HG03439 (cell line): ENCODE data around the gene OR2T29.
A peak's percentile ranks its signal among the peaks of the same experiment; 100 is the strongest.
"Not testable (repeated sequence)": the region's sequence is repeated elsewhere in the genome, so short reads cannot be mapped to it uniquely, and the experiment has no call there.

Source experiments
- ATAC-seq: cut with Tn5 transposase; IDR thresholded peaks from one replicate; pipeline ENCODE4 v1.9.1; 2021; ENCODE audit warnings: mild to moderate bottlenecking, moderate library complexity; ENCODE audit not compliant: unreplicated experiment

Gene OR2T29, protein sequence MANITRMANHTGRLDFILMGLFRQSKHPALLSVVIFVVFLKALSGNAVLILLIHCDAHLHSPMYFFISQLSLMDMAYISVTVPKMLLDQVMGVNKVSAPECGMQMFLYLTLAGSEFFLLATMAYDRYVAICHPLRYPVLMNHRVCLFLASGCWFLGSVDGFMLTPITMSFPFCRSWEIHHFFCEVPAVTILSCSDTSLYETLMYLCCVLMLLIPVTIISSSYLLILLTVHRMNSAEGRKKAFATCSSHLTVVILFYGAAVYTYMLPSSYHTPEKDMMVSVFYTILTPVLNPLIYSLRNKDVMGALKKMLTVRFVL

DNA sequence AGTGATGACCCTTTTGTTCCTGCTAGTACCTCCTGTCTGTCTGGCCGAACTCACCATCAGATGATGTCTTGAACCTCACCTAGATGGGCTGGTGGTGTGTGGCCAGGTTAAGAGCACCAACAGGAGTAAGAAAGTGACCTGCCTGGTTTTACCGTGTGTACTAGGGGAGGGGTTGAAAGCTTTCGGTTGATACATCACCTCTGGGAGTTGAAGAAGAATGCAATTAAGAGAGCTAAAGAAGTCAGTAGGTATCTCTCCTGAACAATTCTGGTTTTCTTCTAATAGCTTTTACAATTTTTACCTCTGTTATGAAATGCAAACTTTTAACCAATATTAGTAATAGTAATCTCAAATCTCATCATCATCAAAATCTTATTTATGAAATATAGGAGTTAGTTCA, at the start of gene OR2T29:
Gene OR2T29, minus strand, starts transcription at position 101 of the 400 bp plus-strand sequence. CDS start 3,281 bp downstream, outside the sequence.
- not testable (repeated sequence) for ATAC-seq

DNA sequence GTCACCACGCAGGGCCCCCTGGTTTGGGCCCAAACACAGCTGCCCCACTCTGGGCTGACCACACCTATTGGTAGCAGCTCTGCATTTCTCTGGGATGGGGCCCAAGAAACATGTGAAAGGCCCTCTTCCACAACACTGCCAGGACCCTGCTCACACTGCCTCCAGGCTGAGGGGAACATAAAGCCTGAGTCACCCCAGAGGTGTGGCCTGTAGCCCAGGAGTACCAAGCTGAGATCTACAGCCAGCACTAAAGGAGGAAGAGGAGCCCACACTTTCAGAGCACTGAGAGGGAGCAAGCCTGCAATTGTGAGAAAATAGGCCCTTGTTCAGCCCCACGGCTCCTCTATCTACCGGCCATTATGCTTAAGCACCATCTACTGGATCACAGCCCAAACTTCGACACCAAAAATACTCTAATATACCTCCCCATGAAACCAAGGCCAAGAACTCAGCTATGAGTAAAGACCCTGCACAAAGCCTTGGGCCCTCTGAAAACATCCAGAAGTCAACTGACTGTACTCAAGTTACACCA, 49.4 kb upstream of the OR2T29 start:
- no peak for ATAC-seq

DNA sequence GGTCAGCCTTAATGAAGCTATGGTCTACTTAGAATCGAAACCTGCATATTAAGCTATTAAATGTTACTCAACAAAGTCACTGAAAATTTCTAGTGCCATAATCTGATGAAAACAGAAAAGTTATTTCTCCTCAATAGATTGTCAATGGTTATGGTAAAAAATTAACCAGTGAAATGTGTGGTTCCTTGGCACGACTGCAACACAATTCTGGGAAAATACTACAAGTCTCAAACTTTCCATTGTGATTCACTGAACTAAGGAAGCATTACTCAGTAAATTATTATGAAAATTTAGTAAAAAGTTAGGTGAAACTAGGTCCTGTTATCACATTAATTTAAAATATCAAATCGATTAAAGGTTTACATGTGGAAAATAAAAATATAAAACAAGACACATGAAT, 47.7 kb upstream of the OR2T29 start:
- ATAC-seq, result no peak

DNA sequence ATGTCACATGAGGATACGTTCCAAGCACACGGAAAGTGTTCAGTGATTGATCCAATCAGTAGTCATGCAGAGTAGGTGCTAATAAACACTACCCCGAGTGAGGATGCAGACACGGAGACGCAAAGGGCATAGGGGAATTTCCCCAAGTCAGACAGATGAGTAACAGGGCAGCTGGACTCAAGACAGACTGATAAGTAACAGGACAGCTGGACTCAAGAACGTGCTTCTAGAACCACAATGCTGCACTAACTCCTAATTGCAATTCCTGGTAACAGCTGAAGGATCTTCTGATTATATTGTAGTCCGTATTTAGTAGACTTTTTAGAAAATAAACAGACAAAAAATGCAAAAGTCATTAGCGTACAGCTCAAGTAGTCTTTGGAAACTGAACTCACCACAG, 36.8 kb upstream of the OR2T29 start:
- ATAC-seq, result no peak

DNA sequence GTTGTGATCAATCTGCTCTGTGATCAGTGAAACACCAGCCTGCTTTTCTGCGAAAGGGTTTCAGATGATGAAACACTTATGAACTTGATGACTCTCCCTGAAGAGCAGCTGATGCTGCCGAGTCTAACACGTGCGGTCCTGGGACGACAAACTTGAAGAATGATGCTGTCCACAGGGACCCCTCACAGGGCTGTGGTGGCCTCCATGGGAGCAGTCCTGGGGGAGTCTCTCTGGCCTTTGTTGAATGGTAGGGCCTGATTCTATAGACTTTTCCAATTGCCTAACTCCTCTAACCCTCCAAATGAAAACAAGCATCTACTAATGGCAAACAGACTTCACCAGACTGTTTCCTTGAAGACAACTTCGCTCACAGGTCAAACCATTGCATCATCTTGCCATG, 35.0 kb upstream of the OR2T29 start, which contains the start of gene OR2T10:
Gene OR2T10, minus strand, starts transcription at position 112 of the 400 bp plus-strand sequence. CDS start 3,932 bp downstream, outside the sequence.
- no peak for ATAC-seq

DNA sequence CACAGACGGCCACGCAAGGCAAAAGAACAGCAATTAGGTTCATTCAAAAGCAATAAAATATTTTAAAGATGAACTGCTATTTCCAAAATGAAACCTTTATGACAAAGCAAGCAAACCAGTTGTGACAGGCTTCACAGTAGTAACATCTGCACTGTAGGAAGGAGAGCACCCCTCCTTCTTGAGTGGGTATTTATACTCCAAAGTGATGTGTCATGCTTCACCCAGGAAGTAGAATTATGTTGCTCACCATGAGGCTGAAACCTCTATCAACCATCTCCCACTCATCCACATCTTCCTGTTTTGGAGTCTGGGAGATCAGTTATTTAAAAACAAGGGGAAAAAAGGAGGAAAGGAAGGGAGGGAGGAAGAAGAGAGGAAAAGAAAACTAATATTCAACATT, 34.0 kb upstream of the OR2T29 start:
- no peak for ATAC-seq

DNA sequence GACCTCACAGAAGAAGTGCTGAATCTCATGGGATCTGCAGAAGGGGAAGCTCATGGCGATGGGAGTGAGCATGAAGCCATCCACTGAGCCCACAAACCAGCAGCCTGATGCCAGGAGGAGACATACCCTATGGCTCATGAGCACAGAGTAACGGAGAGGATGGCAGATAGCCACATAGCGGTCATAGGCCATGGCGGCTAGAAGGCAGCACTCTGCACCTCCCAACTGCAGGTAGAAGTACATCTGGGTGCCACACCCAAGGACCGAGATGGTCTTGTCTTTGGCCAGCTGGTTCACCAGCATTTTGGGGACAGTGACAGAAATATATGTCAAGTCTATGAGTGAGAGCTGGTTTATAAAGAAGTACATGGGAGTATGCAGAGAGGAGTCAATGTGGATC, 30.7 kb upstream of the OR2T29 start:
- no peak for ATAC-seq

DNA sequence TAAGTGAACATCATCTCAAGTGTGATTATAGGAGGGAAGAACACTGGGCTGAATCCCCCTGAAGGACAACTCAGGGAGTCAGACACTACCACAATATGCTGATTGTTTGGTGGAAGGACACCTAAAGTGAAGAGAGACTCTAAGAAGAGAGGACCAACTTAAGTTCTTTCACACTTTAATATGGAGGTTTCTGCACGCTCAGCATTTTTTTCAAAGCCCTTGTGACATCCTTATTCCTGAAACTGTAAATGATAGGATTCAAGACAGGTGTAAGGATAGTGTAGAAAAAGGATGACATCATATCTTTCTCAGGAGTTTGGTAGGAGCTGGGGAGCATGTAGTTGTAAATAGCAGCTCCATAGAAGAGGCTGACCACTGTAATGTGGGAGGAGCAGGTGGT, 30.1 kb upstream of the OR2T29 start:
- no peak for ATAC-seq

DNA sequence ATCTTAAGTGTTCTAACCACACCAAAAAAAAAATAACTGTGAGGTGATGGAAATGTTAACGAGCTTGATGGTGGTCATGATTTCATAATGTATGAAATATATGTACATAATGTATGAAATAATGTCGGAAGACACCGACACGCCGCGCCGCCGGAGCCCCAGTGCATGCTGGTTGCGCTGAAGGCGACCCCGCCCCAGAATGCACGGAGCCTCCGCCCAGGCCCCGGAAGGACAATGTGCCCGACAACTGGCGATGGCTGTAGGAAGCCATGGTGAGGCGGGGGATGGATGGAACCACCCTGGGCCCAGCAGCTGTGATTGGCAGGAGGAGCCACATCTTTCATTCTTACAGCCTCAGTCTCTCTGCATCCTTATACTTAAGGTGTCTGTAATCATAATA, 27.5 kb upstream of the OR2T29 start:
- ATAC-seq, result no peak

DNA sequence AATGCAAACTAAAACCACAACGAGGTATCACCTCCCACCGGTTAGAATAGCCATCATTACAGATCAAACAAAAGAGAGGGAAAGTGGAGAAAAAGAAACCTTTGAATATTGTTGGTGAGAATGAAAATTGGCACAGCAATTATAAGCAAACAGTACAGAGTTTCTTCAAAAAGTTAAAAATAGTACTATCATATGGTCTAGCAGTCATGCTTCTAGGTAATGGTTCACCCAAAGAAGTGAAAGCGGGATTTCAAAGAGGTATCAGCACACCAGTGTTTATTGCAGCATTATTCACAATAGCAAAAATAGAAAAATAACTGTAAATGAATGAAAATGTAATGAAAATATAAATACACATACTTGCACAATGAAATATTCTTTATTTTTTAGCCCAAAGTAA, 26.8 kb upstream of the OR2T29 start:
- no peak for ATAC-seq

DNA sequence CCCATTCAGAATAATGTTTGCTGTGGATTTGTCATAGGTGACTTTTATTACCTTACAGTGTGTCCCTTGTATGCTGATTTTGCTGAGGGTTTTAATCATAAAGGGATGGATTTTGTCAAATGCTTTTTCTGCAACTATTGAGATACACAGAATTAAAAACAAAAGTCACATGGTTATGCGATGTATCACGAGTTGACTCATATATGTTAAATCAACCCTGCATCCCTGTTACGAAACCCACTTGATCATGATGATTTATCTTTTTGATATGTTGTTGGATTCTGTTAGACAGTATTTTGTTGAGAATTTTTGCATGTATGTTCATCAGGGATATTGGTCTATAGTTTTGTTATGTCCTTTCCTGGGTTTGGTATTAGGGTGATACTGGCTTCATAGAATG, 22.7 kb upstream of the OR2T29 start:
- ATAC-seq, result no peak

DNA sequence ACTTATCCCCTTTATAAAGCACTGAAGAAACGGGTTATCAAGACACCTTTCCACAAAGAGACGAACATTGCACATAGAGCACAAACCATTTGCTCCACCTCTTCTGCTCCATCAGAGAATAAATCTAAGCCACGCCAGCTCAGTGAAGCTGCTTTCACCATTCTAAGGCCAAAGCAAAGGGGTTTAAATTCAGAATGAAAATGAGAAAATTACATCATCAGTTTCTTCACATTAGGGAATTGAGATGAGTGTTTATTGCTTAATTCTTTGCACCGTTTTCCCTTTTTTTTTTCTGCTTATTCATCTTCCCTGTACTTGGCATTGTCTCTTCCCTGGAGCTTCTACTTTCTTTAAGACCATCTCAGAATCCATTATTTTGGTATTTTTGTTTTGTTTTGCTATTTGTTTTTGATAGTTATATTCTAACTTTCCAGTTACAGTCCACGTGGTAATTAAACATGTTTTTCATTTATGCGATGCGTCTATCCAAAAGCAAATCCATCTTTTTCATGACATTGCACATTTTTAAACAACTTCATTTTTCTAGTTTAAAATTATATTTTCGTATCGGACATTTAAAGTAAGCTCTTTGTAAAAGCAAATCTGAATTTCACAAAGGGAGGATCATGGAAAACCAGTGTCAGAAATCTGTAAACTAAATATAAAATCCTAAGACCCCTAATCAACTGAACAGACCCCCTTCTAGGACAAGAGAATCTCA, 13.8 kb upstream of the OR2T29 start:
- ATAC-seq, result no peak

DNA sequence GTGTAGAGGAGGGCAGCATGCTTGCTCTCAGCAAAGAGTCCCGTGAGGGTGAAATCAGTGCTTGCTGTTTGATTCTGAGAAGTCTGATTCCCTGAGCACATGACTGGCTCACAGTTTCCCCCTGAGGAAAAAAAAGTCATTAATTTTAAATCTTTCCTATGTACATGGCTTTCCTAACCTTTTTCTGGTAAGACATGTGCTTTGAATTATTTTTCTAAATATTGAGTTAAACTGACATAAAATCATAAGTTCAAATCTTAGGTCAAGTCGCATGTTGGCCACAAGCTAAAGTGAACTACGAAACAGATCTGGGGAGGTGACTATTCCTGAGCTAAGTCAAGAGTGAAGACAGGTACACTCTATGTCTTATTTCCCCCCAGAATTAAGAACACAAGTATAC, 12.1 kb upstream of the OR2T29 start, which contains the start of gene OR2T34:
Gene OR2T34, minus strand, starts transcription at position 101 of the 400 bp plus-strand sequence. Its CDS starts 0 bp downstream, at position 101.
- ATAC-seq, result not testable (repeated sequence)

DNA sequence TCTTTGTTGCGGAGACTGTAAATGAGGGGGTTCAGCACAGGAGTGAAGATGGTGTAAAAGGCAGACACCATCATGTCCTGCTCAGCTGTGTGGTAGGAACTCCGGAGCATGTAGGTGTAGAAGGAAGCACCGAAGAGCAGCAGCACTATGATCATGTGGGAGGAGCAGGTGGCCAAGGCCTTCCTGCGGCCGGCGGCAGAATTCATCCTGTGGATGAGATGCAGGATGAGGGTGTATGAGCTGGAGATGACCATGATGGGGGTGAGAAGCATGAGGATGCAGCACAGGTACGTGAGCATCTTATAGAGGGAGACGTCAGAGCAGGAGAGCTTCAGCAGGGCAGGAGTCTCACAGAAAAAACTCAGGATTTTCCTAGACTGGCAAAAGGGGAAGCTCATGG, 11.3 kb upstream of the OR2T29 start:
- not testable (repeated sequence) for ATAC-seq

DNA sequence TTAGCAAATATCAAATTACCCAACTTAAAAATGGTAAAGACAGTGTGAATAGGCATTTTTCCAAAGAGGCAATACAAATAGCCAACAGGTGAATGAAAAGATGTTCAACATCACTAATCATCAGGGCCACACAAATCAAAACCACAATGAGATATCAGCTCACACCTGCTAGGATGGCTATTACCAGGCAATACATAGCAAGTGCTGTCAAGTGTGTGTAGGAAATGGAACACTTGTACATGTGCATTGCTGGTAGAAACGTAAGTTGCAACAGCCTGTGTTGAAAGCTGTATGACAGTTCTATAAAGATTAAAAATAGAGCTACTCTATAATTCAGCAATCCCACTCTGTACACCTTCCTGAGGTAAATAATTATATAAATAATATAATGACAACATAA, 9.5 kb upstream of the OR2T29 start:
- ATAC-seq, result peak; percentile 98

DNA sequence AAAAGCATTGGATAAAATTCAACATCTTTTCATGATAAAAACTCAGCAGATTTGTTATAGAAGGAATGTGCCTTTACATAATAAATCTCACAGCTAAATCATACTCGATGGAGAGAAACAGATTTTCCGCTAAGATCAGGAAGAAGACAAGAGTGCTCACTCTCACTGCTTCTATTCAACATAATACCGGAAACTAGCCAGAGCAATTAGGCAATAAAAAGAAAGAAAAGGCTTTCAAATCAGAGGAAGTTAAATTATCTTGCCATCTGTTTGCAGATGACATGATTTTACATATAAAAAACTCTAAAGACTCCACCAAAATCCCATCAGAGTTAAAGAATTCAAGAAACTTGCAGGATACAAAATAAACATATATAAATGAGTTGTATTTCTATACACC, 8.2 kb upstream of the OR2T29 start:
- ATAC-seq, result not testable (repeated sequence)

DNA sequence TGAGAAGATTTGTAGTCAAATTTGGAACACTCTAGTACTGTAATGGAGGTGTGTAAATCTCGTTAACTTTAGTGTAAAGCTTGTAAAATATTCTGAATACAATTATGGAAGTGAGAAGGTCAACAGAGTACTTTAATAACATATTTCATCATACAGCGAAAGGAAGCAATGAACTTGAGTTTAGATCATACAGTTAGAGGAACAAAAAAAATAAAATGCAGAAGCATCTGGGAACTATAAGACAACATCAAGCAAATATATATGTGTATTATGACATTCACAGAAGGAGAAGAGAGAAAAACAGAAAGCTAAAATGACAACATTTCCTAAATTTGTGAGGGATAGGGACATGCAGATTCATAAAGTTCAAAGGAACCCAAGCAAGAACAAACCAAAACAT, 6.5 kb upstream of the OR2T29 start:
- not testable (repeated sequence) for ATAC-seq

DNA sequence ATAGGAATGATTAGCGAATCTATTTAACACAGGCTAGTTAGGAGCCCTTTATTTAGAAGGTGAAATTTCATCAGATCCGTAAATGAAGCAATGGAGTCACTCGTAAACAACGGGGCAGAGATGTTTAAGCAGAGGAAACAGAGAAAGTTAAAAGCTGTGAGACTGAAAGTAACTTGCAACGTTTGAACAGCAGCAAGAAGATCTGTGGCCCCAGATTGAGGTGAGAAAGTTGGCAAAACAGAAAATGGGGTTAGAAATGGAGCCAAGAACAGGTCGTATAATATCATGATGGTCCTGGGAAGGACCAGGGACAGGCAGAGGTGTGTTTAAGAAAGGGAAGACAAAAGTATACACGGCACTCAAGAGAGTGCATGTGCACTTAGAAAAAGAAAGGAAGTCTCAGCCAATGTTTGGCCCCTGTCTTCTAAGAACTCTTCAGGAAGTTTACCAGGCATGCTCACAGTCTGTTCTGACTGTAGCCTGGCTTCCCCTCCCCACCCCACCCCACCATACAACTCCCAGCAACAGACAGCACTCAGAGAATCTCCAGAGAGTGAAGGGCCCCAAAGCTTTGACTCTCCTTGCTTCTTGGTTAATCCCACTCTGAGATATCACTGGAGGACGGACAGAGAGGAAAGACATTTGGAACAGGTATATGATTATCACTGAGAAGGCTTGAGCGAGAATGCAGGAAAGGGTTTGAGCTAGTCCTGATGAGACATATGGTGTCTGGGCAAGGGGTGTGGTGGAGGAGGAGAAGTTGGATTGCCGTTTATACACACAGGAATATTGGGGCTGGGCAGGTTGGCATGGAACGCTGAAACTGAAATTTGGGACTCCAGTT, 3.2 kb upstream of the OR2T29 start:
- peak; percentile 74 for ATAC-seq

DNA sequence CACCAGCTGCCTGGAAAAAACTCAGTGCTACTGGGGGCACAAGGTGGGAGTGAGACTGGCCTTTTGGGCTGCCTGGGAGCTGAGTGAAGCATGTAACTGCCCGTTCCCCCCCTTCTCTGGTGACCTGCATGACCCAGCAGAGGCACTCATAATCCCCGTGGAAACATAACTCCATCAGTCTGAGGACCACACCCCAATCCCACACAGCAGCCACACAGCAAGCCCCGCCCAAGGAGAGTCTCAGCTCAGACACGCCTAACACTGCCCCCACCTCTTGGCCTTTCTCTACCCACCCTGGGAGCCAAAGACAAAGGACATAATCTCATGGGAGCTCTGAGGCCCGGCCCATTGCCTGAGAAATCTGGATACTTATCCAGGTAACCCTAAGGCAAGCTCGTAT, 11.5 kb downstream of the OR2T29 start:
- not testable (repeated sequence) for ATAC-seq

DNA sequence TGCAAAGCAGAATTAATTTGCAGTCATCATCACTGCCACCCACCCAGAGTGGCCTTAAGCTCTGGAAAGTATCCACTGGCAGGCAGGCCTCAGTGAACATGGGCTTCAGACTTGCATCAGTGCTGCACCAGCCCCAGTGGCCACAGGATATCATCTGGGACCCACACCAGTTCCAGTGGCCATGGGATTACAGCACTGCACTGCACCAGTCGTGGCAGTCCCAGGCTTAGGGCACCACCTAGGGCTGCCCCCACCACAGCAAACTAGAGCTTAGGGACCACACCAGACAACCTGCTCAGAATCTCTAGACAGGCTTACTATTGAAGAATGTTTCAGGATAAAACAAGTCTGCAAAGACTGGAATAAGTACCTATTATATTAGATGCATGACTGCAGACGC, 15.2 kb downstream of the OR2T29 start:
- not testable (repeated sequence) for ATAC-seq

DNA sequence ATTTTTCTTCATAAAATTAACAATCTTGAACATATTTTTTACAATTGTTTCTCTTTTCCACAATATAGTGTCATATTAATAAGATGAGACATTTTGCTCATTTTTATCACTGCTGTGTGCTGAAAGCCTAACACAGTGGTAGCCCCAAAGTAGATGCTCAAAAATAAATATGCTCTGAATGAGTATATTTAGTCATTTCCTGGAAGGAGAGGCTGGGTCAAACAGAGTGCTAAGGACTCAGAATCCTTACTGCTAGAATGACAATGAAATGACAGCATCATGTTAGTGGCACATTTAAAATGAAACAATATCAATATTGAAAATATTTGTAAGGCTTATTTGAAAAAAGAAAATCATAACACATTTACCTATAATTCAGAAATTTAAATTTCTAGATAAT, 25.1 kb downstream of the OR2T29 start:
- ATAC-seq, result not testable (repeated sequence)
